ENCODE results near the gene NFE2L3. TPM values are rescaled to one million over a fixed set of nuclear protein-coding genes. Genes with fewer than 3 reads are reported as not detected.

The NFE2L3 gene
- total and polyA plus RNA-seq, 2 donors from 2014 or later = 5.2 to 12.5 TPM

DNA sequence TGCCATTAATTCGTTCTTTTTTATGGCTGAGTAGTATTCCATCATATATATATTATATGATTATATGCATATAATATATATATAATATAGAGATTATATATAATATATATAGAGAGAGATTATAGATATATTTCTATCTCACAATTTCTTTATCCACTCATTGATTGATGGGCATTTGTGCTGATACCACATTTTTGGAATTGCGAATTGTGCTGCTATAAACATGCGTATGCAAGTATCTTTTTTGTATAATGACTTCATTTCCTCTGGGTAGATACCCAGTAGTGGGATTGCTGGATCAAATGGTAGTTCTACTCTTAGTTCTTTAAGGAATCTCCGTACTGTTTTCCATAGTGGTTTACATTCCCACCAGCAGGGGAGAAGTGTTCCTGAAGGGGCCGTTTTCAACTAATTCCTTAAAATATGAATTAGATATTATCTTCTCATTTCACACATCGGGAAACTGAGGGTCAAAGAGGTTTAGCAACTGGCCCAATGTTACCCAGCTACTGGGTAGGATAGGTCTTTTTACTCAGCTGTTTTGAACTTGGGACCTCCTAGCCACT lies 16.5 kb downstream of the NFE2L3 start:
- no peak for FAIRE-seq
- no peak overlapping the region for H3K27ac ChIP-seq (ENCODE audit: low read depth in 2 of 2, low read length in 2 of 2)
- H3K4me1 ChIP-seq (ENCODE audit: control insufficient read depth in 2 of 3, insufficient read depth in 2 of 3, low read depth in 1 of 3, low read length in 3 of 3) = peaks cover 0 to 7% (median 0%) of the 10 kb centered on the region in 3 donors
- H3K9ac ChIP-seq (ENCODE audit: low read length in 3 of 3) = no peak overlapping the region
- no peak overlapping the region for H3K4me3 ChIP-seq (ENCODE audit: low read length in 3 of 3)
- no peaks in the 10 kb centered on the region for H3K9me3 ChIP-seq (ENCODE audit: control insufficient read depth in 2 of 3, insufficient read depth in 1 of 3, low read length in 3 of 3)
- H3K27me3 ChIP-seq (ENCODE audit: control insufficient read depth, insufficient read depth, low read length) = no peaks in the 10 kb centered on the region
- no peaks in the 10 kb centered on the region for H3K36me3 ChIP-seq (ENCODE audit: control insufficient read depth in 2 of 3, insufficient read depth in 3 of 3, low read length in 3 of 3)
- intact Hi-C loops (cut with DNase I) = no loop called here
- DNase-seq = no peak
- TF ChIP-seq, protein P1, sequence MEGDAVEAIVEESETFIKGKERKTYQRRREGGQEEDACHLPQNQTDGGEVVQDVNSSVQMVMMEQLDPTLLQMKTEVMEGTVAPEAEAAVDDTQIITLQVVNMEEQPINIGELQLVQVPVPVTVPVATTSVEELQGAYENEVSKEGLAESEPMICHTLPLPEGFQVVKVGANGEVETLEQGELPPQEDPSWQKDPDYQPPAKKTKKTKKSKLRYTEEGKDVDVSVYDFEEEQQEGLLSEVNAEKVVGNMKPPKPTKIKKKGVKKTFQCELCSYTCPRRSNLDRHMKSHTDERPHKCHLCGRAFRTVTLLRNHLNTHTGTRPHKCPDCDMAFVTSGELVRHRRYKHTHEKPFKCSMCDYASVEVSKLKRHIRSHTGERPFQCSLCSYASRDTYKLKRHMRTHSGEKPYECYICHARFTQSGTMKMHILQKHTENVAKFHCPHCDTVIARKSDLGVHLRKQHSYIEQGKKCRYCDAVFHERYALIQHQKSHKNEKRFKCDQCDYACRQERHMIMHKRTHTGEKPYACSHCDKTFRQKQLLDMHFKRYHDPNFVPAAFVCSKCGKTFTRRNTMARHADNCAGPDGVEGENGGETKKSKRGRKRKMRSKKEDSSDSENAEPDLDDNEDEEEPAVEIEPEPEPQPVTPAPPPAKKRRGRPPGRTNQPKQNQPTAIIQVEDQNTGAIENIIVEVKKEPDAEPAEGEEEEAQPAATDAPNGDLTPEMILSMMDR (IDR thresholded peaks at IDR 0.05; ENCODE audit: borderline replicate concordance, extremely low read depth, insufficient read depth) = no peak

DNA sequence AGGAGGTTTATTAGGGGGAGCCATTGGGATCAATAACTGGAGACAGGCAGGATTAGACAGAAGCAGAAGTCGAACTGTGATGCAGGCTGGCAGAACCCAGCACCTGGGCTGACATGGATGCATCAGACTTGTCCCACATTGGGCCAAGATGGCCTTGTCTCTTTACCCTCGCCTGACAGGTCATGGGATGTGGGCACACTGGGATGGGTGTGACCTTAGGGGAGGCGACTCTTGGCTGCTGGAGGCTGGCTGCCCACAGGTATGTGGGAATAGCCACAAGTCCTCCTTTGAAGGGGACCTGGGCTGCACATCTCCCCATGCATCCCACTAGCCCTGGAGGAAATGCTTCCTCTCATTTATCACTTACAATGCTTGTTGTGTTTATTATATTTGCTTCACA lies 17.3 kb downstream of the NFE2L3 start:
- Histone ChIP-seq H3K9me3 (ENCODE audit: control insufficient read depth in 2 of 3, insufficient read depth in 1 of 3, low read length in 3 of 3) (no peaks in the 10 kb centered on the region), H3K36me3 (ENCODE audit: control insufficient read depth in 2 of 3, insufficient read depth in 3 of 3, low read length in 3 of 3) (no peaks in the 10 kb centered on the region), H3K27ac (ENCODE audit: low read depth in 2 of 2, low read length in 2 of 2) (no peak overlapping the region), H3K27me3 (ENCODE audit: control insufficient read depth, insufficient read depth, low read length) (no peaks in the 10 kb centered on the region), H3K9ac (ENCODE audit: low read length in 3 of 3) (no peak overlapping the region), H3K4me1 (ENCODE audit: control insufficient read depth in 2 of 3, insufficient read depth in 2 of 3, low read depth in 1 of 3, low read length in 3 of 3) (peaks cover 0 to 7% (median 0%) of the 10 kb centered on the region in 3 donors), H3K4me3 (ENCODE audit: low read length in 3 of 3) (no peak overlapping the region)
- DNase-seq (no peak), FAIRE-seq (no peak)
- intact Hi-C loops (cut with DNase I) = no loop called here
- TF ChIP-seq, protein P1 (IDR thresholded peaks at IDR 0.05; ENCODE audit: borderline replicate concordance, extremely low read depth, insufficient read depth) = no peak

DNA sequence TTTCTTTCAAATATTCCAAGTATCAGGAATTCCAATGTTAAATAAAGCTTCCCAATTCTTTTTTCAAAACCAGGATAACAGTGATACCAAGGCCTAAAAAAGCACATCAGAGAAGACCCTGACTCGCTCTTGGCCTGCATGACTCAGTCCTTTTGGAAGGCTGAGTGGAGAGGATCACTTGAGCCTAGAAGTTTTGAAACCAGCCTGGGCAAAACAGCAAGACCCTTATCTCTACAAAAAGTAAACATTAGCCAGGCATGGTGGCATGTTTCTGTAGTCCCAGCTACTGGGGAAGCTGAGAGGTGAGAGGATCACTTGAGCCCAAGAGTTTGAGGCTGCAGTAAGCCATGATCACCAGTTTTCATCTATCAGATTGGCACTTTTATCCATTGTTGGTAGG lies 18.7 kb downstream of the NFE2L3 start:
- H3K9me3 ChIP-seq (ENCODE audit: control insufficient read depth in 2 of 3, insufficient read depth in 1 of 3, low read length in 3 of 3) = no peaks in the 10 kb centered on the region
- no peaks in the 10 kb centered on the region for H3K27me3 ChIP-seq (ENCODE audit: control insufficient read depth, insufficient read depth, low read length)
- H3K27ac ChIP-seq (ENCODE audit: low read depth in 2 of 2, low read length in 2 of 2) = no peak overlapping the region
- H3K4me3 ChIP-seq (ENCODE audit: low read length in 3 of 3) = no peak overlapping the region
- FAIRE-seq = no peak
- peaks cover 0 to 7% (median 0%) of the 10 kb centered on the region in 3 donors for H3K4me1 ChIP-seq (ENCODE audit: control insufficient read depth in 2 of 3, insufficient read depth in 2 of 3, low read depth in 1 of 3, low read length in 3 of 3)
- DNase-seq = no peak
- intact Hi-C loops (cut with DNase I) = no loop called here
- TF ChIP-seq, protein P1 (IDR thresholded peaks at IDR 0.05; ENCODE audit: borderline replicate concordance, extremely low read depth, insufficient read depth) = no peak
- H3K9ac ChIP-seq (ENCODE audit: low read length in 3 of 3) = no peak overlapping the region
- H3K36me3 ChIP-seq (ENCODE audit: control insufficient read depth in 2 of 3, insufficient read depth in 3 of 3, low read length in 3 of 3) = no peaks in the 10 kb centered on the region

DNA sequence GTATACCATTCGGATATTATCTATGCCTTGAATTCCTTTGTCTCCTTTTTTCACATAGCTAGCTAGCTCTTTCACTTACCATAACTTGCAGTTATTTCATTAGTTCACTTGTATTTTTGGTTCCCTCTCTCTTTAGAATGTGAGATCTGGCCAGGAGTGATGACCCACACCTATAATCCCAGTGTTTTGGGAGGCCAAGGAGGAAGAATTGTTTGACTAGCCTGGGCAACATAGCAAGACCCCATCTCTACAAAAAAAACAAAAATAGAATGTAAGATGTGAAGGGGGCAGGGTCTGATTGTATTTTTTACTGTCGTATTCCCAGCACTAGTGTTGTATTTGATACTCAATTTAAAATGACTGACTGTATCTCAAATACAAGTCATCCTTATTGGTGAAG lies 19.6 kb downstream of the NFE2L3 start:
- H3K9me3 ChIP-seq (ENCODE audit: control insufficient read depth in 2 of 3, insufficient read depth in 1 of 3, low read length in 3 of 3) = no peaks in the 10 kb centered on the region
- no peak overlapping the region for H3K4me3 ChIP-seq (ENCODE audit: low read length in 3 of 3)
- intact Hi-C loops (cut with DNase I) = no loop called here
- no peaks in the 10 kb centered on the region for H3K27me3 ChIP-seq (ENCODE audit: control insufficient read depth, insufficient read depth, low read length)
- DNase-seq (no peak), FAIRE-seq (no peak)
- no peaks in the 10 kb centered on the region for H3K36me3 ChIP-seq (ENCODE audit: control insufficient read depth in 2 of 3, insufficient read depth in 3 of 3, low read length in 3 of 3)
- no peak overlapping the region for H3K9ac ChIP-seq (ENCODE audit: low read length in 3 of 3)
- TF ChIP-seq, protein P1 (IDR thresholded peaks at IDR 0.05; ENCODE audit: borderline replicate concordance, extremely low read depth, insufficient read depth) = no peak
- no peak overlapping the region for H3K27ac ChIP-seq (ENCODE audit: low read depth in 2 of 2, low read length in 2 of 2)
- H3K4me1 ChIP-seq (ENCODE audit: control insufficient read depth in 2 of 3, insufficient read depth in 2 of 3, low read depth in 1 of 3, low read length in 3 of 3) = peaks cover 0 to 6% (median 0%) of the 10 kb centered on the region in 3 donors
